ENCODE data around the gene LRRC27. TPM values are rescaled to one million over a fixed set of nuclear protein-coding genes. Genes with fewer than 3 reads are reported as not detected.
"Not testable (repeated sequence)": the region's sequence is repeated elsewhere in the genome, so short reads cannot be mapped to it uniquely, and the experiment has no call there.

The LRRC27 gene
- total RNA-seq, 1 donor from 2014 or later: 15.5 TPM

DNA sequence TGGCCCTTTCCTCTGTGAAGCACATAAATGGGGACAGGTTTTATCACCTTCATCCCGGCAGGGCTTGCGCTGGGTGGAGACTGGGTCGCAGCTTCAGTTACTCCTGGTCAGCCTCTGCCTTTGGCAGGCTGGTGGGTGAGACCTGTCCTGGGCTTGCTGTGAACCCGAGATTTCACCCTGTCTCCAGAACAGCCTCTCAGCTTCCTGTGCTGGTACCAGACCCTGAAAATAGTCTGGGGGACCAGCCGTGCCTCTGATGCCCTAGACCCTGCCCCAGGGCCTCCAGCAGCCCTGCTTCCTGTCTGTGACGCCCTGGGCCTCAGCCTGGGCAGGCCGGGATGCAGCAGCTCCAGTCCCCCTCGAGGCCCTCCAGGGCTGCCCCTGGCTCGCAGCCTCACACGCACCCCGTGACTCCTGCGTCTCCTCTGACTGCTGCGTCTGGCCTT, 51.8 kb downstream of the LRRC27 start:
- no peak for ATAC-seq
- peaks cover 6% of the 10 kb centered on the region for H3K4me1 ChIP-seq
- DNase-seq: peak; percentile 35

DNA sequence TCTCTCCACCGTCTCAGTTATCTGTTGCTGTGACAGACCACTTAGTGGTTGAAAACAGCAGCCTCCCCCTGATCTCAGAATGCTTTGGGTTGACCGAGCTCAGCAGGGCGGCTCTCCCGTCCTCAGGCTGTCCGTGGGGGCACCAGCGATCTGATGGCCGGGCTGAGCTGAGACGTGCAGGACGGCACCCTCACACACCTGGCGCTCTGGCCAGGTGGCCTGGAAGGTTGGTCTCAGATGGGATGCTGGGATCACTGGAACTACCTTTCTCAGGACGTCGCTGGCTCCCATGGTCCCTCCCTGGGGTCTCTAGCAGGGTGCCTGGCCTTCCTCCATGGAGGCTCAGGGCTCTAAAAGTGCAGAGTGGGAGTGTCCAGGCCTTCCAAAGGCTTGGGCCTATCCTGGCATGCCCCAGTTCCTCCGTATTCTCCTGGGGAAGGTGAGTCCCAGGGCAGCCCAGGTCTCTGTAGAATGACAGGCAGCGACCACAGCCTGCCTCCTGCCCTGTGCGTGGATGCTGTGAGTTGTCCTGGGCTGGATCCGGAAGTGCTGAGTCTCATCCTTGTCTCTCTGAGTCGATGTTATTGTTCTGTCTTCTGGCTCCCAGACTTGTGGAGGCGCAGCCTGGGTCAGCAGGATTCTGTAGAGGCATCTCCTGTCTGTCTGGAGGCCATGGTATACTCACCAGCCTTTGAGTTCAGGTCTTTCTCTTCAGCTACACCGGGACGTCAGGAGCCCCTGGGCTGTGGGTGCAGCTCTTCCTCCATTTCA, 52.8 kb downstream of the LRRC27 start:
- Histone ChIP-seq H3K36me3 (no peaks in the 10 kb centered on the region), H3K4me3 (no peak overlapping the region), H3K27me3 (ENCODE audit: low read depth) (no peaks in the 10 kb centered on the region), H3K9me3 (no peaks in the 10 kb centered on the region), H3K27ac (no peak overlapping the region), H3K4me1 (peaks cover 14% of the 10 kb centered on the region)
- ATAC-seq: no peak
- intact Hi-C loops (cut with DNase I): loop anchor here (5.0 kb wide), 1 partner anchor 67 kb away; no protein-coding TSS in a partner anchor
- peak; percentile 35 for DNase-seq
- TF ChIP-seq, protein P1, sequence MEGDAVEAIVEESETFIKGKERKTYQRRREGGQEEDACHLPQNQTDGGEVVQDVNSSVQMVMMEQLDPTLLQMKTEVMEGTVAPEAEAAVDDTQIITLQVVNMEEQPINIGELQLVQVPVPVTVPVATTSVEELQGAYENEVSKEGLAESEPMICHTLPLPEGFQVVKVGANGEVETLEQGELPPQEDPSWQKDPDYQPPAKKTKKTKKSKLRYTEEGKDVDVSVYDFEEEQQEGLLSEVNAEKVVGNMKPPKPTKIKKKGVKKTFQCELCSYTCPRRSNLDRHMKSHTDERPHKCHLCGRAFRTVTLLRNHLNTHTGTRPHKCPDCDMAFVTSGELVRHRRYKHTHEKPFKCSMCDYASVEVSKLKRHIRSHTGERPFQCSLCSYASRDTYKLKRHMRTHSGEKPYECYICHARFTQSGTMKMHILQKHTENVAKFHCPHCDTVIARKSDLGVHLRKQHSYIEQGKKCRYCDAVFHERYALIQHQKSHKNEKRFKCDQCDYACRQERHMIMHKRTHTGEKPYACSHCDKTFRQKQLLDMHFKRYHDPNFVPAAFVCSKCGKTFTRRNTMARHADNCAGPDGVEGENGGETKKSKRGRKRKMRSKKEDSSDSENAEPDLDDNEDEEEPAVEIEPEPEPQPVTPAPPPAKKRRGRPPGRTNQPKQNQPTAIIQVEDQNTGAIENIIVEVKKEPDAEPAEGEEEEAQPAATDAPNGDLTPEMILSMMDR (IDR thresholded peaks at IDR 0.05): no peak

More for the DNA sequence above, 51.8 kb downstream of the LRRC27 start:
- H3K9me3 ChIP-seq: no peaks in the 10 kb centered on the region
- intact Hi-C loops (cut with DNase I): no loop called here
- TF ChIP-seq, protein P1 (IDR thresholded peaks at IDR 0.05): no peak
- no peak overlapping the region for H3K27ac ChIP-seq
- no peaks in the 10 kb centered on the region for H3K27me3 ChIP-seq (ENCODE audit: low read depth)
- H3K4me3 ChIP-seq: no peak overlapping the region
- H3K36me3 ChIP-seq: no peaks in the 10 kb centered on the region

DNA sequence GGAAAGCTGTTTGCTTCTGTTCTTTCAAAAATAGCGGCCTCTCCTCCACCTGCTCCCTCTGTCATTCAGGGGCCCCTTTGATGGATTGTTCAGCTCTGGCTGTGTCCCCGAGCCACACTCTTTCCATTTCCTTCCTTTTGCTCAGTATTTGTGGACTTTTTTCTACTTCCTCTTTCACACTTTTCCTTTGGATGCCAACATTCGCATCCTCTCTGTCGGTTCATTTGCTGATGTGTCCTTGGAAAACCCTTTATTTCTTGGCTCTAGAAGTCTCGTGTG, 53.3 kb downstream of the LRRC27 start:
- H3K9me3 ChIP-seq: no peaks in the 10 kb centered on the region
- TF ChIP-seq, protein P1 (IDR thresholded peaks at IDR 0.05): no peak
- intact Hi-C loops (cut with DNase I): loop anchor here (5.0 kb wide), 1 partner anchor 67 kb away; no protein-coding TSS in a partner anchor
- peaks cover 14% of the 10 kb centered on the region for H3K4me1 ChIP-seq
- no peaks in the 10 kb centered on the region for H3K36me3 ChIP-seq
- DNase-seq: no peak
- no peaks in the 10 kb centered on the region for H3K27me3 ChIP-seq (ENCODE audit: low read depth)
- no peak overlapping the region for H3K4me3 ChIP-seq
- no peak overlapping the region for H3K27ac ChIP-seq
- no peak for ATAC-seq

DNA sequence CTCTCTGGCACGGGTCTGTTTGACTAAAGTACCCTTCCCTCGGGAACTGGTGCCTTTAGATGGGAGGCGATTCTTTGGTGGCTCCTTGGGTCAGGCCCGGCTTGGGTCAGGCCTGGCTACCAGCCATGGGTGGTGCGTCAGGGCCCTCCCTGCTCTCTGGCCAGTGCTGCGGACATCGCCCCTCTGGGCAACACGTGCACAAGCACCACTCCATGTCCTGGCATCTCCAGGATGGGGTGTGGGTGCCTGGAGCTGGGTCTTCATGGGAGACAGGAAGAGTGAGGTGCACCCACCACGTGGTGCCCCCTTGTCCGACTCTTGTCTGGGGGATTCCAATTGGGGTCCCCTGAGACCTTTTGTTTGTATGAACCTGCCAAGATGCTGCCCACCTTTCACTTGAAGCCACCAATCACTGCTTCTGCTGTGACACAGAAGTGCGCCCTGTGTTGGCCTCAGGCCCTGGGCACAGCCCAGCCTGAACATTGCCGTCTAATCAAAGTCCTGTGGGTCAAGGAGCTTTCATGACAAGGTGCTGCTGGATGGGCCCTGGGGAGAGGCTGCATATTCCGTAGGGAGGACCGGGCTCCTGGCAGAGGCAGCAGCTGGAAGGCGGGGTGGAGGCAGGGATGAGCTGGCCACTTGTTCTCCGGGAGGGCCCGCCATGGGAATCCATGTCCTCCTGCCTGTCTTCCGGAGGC, 53.9 kb downstream of the LRRC27 start:
- Histone ChIP-seq H3K9me3 (no peaks in the 10 kb centered on the region), H3K27ac (no peak overlapping the region), H3K36me3 (no peaks in the 10 kb centered on the region), H3K4me1 (peaks cover 14% of the 10 kb centered on the region), H3K4me3 (no peak overlapping the region), H3K27me3 (ENCODE audit: low read depth) (no peaks in the 10 kb centered on the region)
- intact Hi-C loops (cut with DNase I): loop anchor here (5.0 kb wide), 1 partner anchor 66 kb away; no protein-coding TSS in a partner anchor
- peak; percentile 44 for DNase-seq
- TF ChIP-seq, protein P1 (IDR thresholded peaks at IDR 0.05): no peak
- ATAC-seq: no peak

DNA sequence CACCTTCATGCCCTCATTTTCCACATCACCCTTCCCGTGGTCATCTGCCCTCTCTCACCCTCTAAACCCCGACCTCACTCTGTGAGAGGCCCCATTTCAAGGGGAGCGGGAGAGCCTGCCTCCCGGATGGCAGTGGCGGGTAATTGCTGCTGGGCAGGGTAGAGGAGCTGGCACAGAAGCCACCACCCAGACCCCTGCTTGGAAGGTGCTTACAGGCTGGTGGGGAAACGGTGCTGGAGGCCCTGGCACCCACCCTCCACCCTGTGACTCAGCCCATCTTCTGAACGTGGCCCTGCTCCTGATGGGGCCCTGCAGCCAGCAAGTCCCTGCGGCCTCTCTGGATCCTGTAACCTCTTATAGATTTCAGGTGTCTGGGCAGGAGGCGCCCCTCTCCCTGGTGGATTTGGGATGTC, 54.4 kb downstream of the LRRC27 start:
- DNase-seq: peak; percentile 40
- TF ChIP-seq, protein P1 (IDR thresholded peaks at IDR 0.05): no peak
- H3K27ac ChIP-seq: no peak overlapping the region
- no peak overlapping the region for H3K4me3 ChIP-seq
- no peaks in the 10 kb centered on the region for H3K9me3 ChIP-seq
- H3K36me3 ChIP-seq: no peaks in the 10 kb centered on the region
- ATAC-seq: no peak
- no peaks in the 10 kb centered on the region for H3K27me3 ChIP-seq (ENCODE audit: low read depth)
- intact Hi-C loops (cut with DNase I): loop anchor here (5.0 kb wide), 1 partner anchor 66 kb away; no protein-coding TSS in a partner anchor
- peaks cover 14% of the 10 kb centered on the region for H3K4me1 ChIP-seq

DNA sequence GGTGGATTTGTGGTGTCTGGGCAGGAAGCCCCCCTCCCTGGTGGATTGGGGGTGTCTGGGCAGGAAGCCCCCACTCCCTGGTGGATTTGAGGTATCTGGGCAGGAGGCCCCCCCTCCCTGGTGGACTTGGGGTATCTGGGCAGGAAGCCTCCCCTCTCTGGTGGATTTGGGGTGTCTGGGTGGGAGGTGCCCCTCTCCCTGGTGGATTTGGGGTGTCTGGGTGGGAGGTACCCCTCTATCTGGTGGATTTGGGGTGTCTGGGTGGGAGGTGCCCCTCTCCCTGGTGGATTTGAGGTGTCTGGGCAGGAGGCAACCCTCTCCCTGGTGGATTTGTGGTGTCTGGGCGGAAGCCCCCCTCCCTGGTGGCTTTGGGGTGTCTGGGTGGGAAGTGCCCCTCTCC, 54.9 kb downstream of the LRRC27 start:
- not testable (repeated sequence) for H3K36me3 ChIP-seq; H3K27me3 ChIP-seq (ENCODE audit: low read depth); H3K4me3 ChIP-seq; H3K9me3 ChIP-seq; H3K27ac ChIP-seq; ATAC-seq
- H3K4me1 ChIP-seq: peaks cover 14% of the 10 kb centered on the region
- DNase-seq: peak; percentile 38
- intact Hi-C loops (cut with DNase I): loop anchor here (5.0 kb wide), 1 partner anchor 65 kb away; no protein-coding TSS in a partner anchor
